ENCODE measurements around the gene DLG4.

Gene DLG4

GRCh38 chr17:7241783-7242716 is 22.4 kb upstream of the DLG4 start, which contains the start of gene GABARAP (continued):
- peak; percentile 81 for TF ChIP-seq ZNF629 (tag by site-specific recombination; IDR thresholded peaks at IDR 0.05)
- TF ChIP-seq, protein P1, sequence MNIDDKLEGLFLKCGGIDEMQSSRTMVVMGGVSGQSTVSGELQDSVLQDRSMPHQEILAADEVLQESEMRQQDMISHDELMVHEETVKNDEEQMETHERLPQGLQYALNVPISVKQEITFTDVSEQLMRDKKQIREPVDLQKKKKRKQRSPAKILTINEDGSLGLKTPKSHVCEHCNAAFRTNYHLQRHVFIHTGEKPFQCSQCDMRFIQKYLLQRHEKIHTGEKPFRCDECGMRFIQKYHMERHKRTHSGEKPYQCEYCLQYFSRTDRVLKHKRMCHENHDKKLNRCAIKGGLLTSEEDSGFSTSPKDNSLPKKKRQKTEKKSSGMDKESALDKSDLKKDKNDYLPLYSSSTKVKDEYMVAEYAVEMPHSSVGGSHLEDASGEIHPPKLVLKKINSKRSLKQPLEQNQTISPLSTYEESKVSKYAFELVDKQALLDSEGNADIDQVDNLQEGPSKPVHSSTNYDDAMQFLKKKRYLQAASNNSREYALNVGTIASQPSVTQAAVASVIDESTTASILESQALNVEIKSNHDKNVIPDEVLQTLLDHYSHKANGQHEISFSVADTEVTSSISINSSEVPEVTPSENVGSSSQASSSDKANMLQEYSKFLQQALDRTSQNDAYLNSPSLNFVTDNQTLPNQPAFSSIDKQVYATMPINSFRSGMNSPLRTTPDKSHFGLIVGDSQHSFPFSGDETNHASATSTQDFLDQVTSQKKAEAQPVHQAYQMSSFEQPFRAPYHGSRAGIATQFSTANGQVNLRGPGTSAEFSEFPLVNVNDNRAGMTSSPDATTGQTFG (tag by site-specific recombination; IDR thresholded peaks at IDR 0.05; ENCODE audit: borderline replicate concordance) = no peak
- TF ChIP-seq KLF10 (tag by site-specific recombination; IDR thresholded peaks at IDR 0.05) = no peak; the same call in 1 of the 2 replicates
- TF ChIP-seq, protein P2, sequence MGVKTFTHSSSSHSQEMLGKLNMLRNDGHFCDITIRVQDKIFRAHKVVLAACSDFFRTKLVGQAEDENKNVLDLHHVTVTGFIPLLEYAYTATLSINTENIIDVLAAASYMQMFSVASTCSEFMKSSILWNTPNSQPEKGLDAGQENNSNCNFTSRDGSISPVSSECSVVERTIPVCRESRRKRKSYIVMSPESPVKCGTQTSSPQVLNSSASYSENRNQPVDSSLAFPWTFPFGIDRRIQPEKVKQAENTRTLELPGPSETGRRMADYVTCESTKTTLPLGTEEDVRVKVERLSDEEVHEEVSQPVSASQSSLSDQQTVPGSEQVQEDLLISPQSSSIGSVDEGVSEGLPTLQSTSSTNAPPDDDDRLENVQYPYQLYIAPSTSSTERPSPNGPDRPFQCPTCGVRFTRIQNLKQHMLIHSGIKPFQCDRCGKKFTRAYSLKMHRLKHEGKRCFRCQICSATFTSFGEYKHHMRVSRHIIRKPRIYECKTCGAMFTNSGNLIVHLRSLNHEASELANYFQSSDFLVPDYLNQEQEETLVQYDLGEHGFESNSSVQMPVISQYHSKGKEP (tag by site-specific recombination; IDR thresholded peaks at IDR 0.05) = no peak
- TF ChIP-seq ZNF670 (tag by site-specific recombination; IDR thresholded peaks at IDR 0.05; ENCODE audit: low read depth) = no peak
- TF ChIP-seq, protein P3, sequence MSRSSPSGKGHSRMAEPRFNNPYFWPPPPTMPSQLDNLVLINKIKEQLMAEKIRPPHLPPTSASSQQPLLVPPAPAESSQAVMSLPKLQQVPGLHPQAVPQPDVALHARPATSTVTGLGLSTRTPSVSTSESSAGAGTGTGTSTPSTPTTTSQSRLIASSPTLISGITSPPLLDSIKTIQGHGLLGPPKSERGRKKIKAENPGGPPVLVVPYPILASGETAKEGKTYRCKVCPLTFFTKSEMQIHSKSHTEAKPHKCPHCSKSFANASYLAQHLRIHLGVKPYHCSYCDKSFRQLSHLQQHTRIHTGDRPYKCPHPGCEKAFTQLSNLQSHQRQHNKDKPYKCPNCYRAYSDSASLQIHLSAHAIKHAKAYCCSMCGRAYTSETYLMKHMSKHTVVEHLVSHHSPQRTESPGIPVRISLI (tag by site-specific recombination; IDR thresholded peaks at IDR 0.05) = no peak
- TF ChIP-seq ZNF280D (tag by site-specific recombination; IDR thresholded peaks at IDR 0.05) = no peak
- TF ChIP-seq MEIS1 (CRISPR knock-in tag; IDR thresholded peaks at IDR 0.05; ENCODE audit: borderline replicate concordance) = no peak
- TF ChIP-seq, protein P4, sequence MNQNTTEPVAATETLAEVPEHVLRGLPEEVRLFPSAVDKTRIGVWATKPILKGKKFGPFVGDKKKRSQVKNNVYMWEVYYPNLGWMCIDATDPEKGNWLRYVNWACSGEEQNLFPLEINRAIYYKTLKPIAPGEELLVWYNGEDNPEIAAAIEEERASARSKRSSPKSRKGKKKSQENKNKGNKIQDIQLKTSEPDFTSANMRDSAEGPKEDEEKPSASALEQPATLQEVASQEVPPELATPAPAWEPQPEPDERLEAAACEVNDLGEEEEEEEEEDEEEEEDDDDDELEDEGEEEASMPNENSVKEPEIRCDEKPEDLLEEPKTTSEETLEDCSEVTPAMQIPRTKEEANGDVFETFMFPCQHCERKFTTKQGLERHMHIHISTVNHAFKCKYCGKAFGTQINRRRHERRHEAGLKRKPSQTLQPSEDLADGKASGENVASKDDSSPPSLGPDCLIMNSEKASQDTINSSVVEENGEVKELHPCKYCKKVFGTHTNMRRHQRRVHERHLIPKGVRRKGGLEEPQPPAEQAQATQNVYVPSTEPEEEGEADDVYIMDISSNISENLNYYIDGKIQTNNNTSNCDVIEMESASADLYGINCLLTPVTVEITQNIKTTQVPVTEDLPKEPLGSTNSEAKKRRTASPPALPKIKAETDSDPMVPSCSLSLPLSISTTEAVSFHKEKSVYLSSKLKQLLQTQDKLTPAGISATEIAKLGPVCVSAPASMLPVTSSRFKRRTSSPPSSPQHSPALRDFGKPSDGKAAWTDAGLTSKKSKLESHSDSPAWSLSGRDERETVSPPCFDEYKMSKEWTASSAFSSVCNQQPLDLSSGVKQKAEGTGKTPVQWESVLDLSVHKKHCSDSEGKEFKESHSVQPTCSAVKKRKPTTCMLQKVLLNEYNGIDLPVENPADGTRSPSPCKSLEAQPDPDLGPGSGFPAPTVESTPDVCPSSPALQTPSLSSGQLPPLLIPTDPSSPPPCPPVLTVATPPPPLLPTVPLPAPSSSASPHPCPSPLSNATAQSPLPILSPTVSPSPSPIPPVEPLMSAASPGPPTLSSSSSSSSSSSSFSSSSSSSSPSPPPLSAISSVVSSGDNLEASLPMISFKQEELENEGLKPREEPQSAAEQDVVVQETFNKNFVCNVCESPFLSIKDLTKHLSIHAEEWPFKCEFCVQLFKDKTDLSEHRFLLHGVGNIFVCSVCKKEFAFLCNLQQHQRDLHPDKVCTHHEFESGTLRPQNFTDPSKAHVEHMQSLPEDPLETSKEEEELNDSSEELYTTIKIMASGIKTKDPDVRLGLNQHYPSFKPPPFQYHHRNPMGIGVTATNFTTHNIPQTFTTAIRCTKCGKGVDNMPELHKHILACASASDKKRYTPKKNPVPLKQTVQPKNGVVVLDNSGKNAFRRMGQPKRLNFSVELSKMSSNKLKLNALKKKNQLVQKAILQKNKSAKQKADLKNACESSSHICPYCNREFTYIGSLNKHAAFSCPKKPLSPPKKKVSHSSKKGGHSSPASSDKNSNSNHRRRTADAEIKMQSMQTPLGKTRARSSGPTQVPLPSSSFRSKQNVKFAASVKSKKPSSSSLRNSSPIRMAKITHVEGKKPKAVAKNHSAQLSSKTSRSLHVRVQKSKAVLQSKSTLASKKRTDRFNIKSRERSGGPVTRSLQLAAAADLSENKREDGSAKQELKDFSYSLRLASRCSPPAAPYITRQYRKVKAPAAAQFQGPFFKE (tag by site-specific recombination; IDR thresholded peaks at IDR 0.05; ENCODE audit: borderline replicate concordance) = no peak
- 0 out of 2 replicates have a peak, but pooled peaks have one; percentile 13 for TF ChIP-seq SCRT2 (tag by site-specific recombination; IDR thresholded peaks at IDR 0.05)
- TF ChIP-seq SALL2 (tag by site-specific recombination; IDR thresholded peaks at IDR 0.05; ENCODE audit: borderline replicate concordance) = no peak
- TF ChIP-seq ZNF19 (tag by site-specific recombination; IDR thresholded peaks at IDR 0.05; ENCODE audit: low read depth) = no peak; the same call in 1 of the 2 replicates
- no peak for TF ChIP-seq ZNF426 (tag by site-specific recombination; IDR thresholded peaks at IDR 0.05)
- TF ChIP-seq ZNF274 (IDR thresholded peaks at IDR 0.05; ENCODE audit: low read length) = no peak
- TF ChIP-seq ZNF274 (tag by site-specific recombination; IDR thresholded peaks at IDR 0.05; ENCODE audit: borderline replicate concordance) = no peak
- TF ChIP-seq ZBTB7A (tag by site-specific recombination; IDR thresholded peaks at IDR 0.05; ENCODE audit: low read depth) = peak; percentile 82; the same call in 1 of the 2 replicates
- TF ChIP-seq GLIS1 (tag by site-specific recombination; IDR thresholded peaks at IDR 0.05) = peak; percentile 89
- peak; percentile 60 for TF ChIP-seq ZIC2 (tag by site-specific recombination; IDR thresholded peaks at IDR 0.05)
- TF ChIP-seq ZNF571 (tag by site-specific recombination; IDR thresholded peaks at IDR 0.05) = no peak
- no peak for TF ChIP-seq ZNF830 (tag by site-specific recombination; IDR thresholded peaks at IDR 0.05; ENCODE audit: low read depth)
- TF ChIP-seq ZNF23 (tag by site-specific recombination; IDR thresholded peaks at IDR 0.05; ENCODE audit: borderline replicate concordance) = no peak

All from HEK293 (cell line).